DND-41 (cell line): ENCODE measurements around the gene C11orf68.
A peak's percentile ranks its signal among the peaks of the same experiment; 100 is the strongest.
"Not testable (repeated sequence)": the region's sequence is repeated elsewhere in the genome, so short reads cannot be mapped to it uniquely, and the experiment has no call there.

Source experiments
- ATAC-seq: fragments of 200-7000 bp; cut with Tn5 transposase; 3 replicates; pipeline ENCODE4 v1.9.1; 2021; ENCODE audit warnings: low read depth; ENCODE audit not compliant: insufficient read depth
- DNase-seq: peaks from one replicate; pipeline ENCODE4 v3.0.0-alpha.2; 2020
- H2AFZ ChIP-seq: 2 replicates; pipeline ENCODE4 v1.6.0; 2012; ENCODE audit warnings: low read depth, low read length
- H3K27ac ChIP-seq: 2 replicates; pipeline ENCODE4 v1.5.1; 2012; ENCODE audit warnings: low read length, inconsistent platforms
- H3K27me3 ChIP-seq: fragments of 200-600 bp; sonication (generic); 2 replicates; pipeline ENCODE4 v1.6.0; 2012; ENCODE audit warnings: low read length, mild to moderate bottlenecking, inconsistent platforms; ENCODE audit not compliant: insufficient read depth, poor library complexity
- H3K36me3 ChIP-seq: 2 replicates; pipeline ENCODE4 v1.5.1; 2012; ENCODE audit warnings: low read length, inconsistent platforms; ENCODE audit not compliant: insufficient read depth
- H3K4me1 ChIP-seq: 2 replicates; pipeline ENCODE4 v1.5.1; 2012; ENCODE audit warnings: mild to moderate bottlenecking, low read length; ENCODE audit not compliant: insufficient read depth
- H3K4me2 ChIP-seq: 2 replicates; pipeline ENCODE4 v1.6.0; 2012; ENCODE audit warnings: mild to moderate bottlenecking, moderate library complexity, low read length, inconsistent platforms; ENCODE audit not compliant: insufficient read depth
- H3K4me3 ChIP-seq, 2 experiments: fragments of 200-600 bp in 1 of 2; shearing (Covaris generic) in 1 of 2; 2 replicates each; pipeline ENCODE4 v1.5.1; 2012 to 2016; ENCODE audit warnings: inconsistent platforms in 2 of 2, low read length in 2 of 2, mild to moderate bottlenecking in 2 of 2, low read depth in 1 of 2, moderate library complexity in 1 of 2
- H3K79me2 ChIP-seq: 2 replicates; pipeline ENCODE4 v1.6.0; 2012; ENCODE audit warnings: low read length, inconsistent platforms; ENCODE audit not compliant: insufficient read depth
- H3K9ac ChIP-seq: 2 replicates; pipeline ENCODE4 v1.6.0; 2012; ENCODE audit warnings: low read depth, mild to moderate bottlenecking, inconsistent platforms, low read length, moderate library complexity
- H3K9me3 ChIP-seq: 2 replicates; pipeline ENCODE4 v1.5.1; 2012; ENCODE audit warnings: low read length, moderate library complexity, mild to moderate bottlenecking, inconsistent platforms; ENCODE audit not compliant: insufficient read depth, severe bottlenecking
- H4K20me1 ChIP-seq: 2 replicates; pipeline ENCODE4 v1.6.0; 2012; ENCODE audit warnings: low read length; ENCODE audit not compliant: insufficient read depth
- EZH2 ChIP-seq: IDR thresholded peaks from 3 replicates; pipeline ENCODE4 v1.6.1; 2012; ENCODE audit warnings: borderline replicate concordance, low read depth, mild to moderate bottlenecking, moderate library complexity, low read length, inconsistent platforms; ENCODE audit not compliant: severe bottlenecking
- TF ChIP-seq, protein P1 (sequence below): IDR thresholded peaks from 2 replicates; pipeline ENCODE4 v1.5.1; 2012; ENCODE audit warnings: borderline replicate concordance, low read length, moderate library complexity, mild to moderate bottlenecking; ENCODE audit not compliant: poor library complexity, severe bottlenecking; ENCODE audit errors: extremely low read depth

Gene C11orf68

DNA sequence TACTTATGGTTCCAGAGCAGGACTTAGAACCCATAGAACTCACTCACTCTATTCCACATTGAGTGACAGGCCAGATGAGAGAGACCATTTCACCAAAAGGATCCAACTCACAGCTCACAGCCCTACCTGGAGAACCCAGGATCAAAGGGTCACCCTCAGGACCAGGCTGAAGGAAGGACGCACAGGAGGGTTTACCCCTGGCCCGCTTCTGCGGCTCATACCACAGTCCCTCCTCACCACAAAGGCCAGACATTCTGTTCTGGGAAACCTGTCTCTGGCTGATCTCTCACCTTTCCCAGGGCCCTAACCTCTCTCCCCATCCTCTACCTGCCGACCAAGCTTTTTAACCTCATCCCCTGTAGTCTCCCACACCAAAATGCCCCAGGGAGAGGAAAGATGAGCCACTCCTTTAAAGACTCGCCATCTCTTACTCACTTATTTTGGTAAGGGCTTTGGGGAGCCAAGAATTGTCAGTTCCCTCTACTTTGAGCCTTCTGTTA lies 23.3 kb downstream of the C11orf68 start:
- H3K9ac ChIP-seq = no peak overlapping the region
- peaks cover 49% of the 10 kb centered on the region for H3K4me1 ChIP-seq

GRCh38 chr11:65894034-65894591 lies 24.7 kb downstream of the C11orf68 start:
- H3K79me2 ChIP-seq = peaks cover 12% of the 10 kb centered on the region
- peaks cover 47% of the 10 kb centered on the region for H3K4me1 ChIP-seq
- no peak overlapping the region for H3K27ac ChIP-seq
- peaks cover 21% of the 10 kb centered on the region; the same call in 1 of the 2 replicates for H4K20me1 ChIP-seq
- TF ChIP-seq, protein P1, sequence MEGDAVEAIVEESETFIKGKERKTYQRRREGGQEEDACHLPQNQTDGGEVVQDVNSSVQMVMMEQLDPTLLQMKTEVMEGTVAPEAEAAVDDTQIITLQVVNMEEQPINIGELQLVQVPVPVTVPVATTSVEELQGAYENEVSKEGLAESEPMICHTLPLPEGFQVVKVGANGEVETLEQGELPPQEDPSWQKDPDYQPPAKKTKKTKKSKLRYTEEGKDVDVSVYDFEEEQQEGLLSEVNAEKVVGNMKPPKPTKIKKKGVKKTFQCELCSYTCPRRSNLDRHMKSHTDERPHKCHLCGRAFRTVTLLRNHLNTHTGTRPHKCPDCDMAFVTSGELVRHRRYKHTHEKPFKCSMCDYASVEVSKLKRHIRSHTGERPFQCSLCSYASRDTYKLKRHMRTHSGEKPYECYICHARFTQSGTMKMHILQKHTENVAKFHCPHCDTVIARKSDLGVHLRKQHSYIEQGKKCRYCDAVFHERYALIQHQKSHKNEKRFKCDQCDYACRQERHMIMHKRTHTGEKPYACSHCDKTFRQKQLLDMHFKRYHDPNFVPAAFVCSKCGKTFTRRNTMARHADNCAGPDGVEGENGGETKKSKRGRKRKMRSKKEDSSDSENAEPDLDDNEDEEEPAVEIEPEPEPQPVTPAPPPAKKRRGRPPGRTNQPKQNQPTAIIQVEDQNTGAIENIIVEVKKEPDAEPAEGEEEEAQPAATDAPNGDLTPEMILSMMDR = no peak
- no peak for TF ChIP-seq EZH2
- no peaks in the 10 kb centered on the region for H3K9me3 ChIP-seq
- no peak for DNase-seq
- no peaks in the 10 kb centered on the region for H3K36me3 ChIP-seq
- H3K4me2 ChIP-seq = no peak overlapping the region
- ATAC-seq = no peak
- peaks cover 10% of the 10 kb centered on the region for H3K27me3 ChIP-seq
- H3K9ac ChIP-seq = no peak overlapping the region
- no peak overlapping the region for H2AFZ ChIP-seq
- no peak overlapping the region for H3K4me3 ChIP-seq

More for the DNA sequence above, 23.3 kb downstream of the C11orf68 start:
- Histone ChIP-seq H3K27me3 (peaks cover 24% of the 10 kb centered on the region), H2AFZ (no peak overlapping the region), H4K20me1 (peaks cover 25% of the 10 kb centered on the region; the same call in 1 of the 2 replicates), H3K27ac (no peak overlapping the region), H3K4me3 (no peak overlapping the region), H3K36me3 (no peaks in the 10 kb centered on the region), H3K4me2 (no peak overlapping the region), H3K9me3 (no peaks in the 10 kb centered on the region), H3K79me2 (peaks cover 12% of the 10 kb centered on the region)
- DNase-seq (no peak), ATAC-seq (no peak)
- TF ChIP-seq, protein P1 = no peak
- no peak for TF ChIP-seq EZH2

- Histone ChIP-seq H3K27me3 (no peaks in the 10 kb centered on the region), H2AFZ (no peak overlapping the region), H3K27ac (no peak overlapping the region), H3K4me3 (no peak overlapping the region), H3K9me3 (no peaks in the 10 kb centered on the region), H3K9ac (no peak overlapping the region), H3K4me1 (peaks cover 48% of the 10 kb centered on the region), H3K79me2 (peaks cover 18% of the 10 kb centered on the region), H4K20me1 (peaks cover 21% of the 10 kb centered on the region; the same call in 1 of the 2 replicates), H3K4me2 (peak overlapping the region; percentile 96; the same call in 1 of the 2 replicates), H3K36me3 (0 out of 2 replicates have a peak, but pooled peaks cover under 1% of the 10 kb centered on the region)
- no peak for TF ChIP-seq EZH2
- TF ChIP-seq, protein P1 = no peak
- no peak for ATAC-seq
- DNase-seq = no peak
Measured at GRCh38 chr11:65892661-65893317, 26.1 kb downstream of the C11orf68 start.

DNA sequence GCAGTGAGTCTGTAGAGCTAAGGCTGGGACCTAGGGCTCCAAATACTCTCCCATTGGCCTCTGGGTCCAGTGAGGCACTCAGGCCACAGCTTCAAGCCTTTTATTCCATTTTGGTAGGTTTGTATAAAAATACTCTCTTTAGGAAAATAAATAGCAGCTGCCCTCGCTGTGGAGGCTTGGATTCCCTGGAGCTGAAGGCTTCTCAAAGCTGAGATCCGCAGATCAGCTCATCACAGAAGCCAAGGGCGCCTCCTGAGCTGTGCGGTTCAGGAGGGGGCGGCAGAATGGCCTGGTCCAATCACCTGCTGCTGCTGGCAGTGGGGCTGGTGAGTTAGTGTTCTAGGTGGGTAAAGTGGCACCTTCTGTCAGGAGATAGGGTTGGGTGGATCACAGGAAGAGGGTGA lies 26.7 kb downstream of the C11orf68 start:
- not testable (repeated sequence) for DNase-seq, H2AFZ ChIP-seq, H3K36me3 ChIP-seq, H3K27ac ChIP-seq, H3K9me3 ChIP-seq, H3K27me3 ChIP-seq, ATAC-seq
- peak overlapping the region in 1 of 2 experiments; percentile 71; a peak in 2 of 4 replicates for H3K4me3 ChIP-seq
- H3K4me2 ChIP-seq = peak overlapping the region; percentile 96
- peaks cover 24% of the 10 kb centered on the region for H3K79me2 ChIP-seq
- peaks cover 21% of the 10 kb centered on the region; the same call in 1 of the 2 replicates for H4K20me1 ChIP-seq
- peak overlapping the region; percentile 75; the same call in 1 of the 2 replicates for H3K9ac ChIP-seq
- peaks cover 54% of the 10 kb centered on the region for H3K4me1 ChIP-seq
